Upper lobe of left lung (tissue), 6 donors: ENCODE results near the gene AFTPH. TPM values are rescaled to one million over a fixed set of nuclear protein-coding genes. Genes with fewer than 3 reads are reported as not detected.

Experiments used
- ATAC-seq, 2 donors: fragments of 200-7000 bp; cut with Tn5 transposase; one replicate each; pipeline ENCODE4 v1.9.1; 2022; ENCODE audit warnings: mild to moderate bottlenecking in 2 of 2, moderate library complexity in 2 of 2; ENCODE audit not compliant: low FRiP score in 2 of 2
- DNase-seq, 2 donors: peaks; one replicate each; pipeline ENCODE4 v3.0.0-alpha.2; 2019 to 2020
- H3K27ac ChIP-seq, 4 donors: fragments of 200-600 bp; sonication (generic); one replicate each; pipeline ENCODE4 v1.5.1; 2016 to 2019
- H3K27me3 ChIP-seq, 4 donors: fragments of 200-600 bp; sonication (generic); one replicate each; pipeline ENCODE4 v1.5.1; 2017 to 2019
- H3K36me3 ChIP-seq, 4 donors: fragments of 200-600 bp; sonication (generic); one replicate each; pipeline ENCODE4 v1.5.1; 2016 to 2019
- H3K4me1 ChIP-seq, 4 donors: fragments of 200-600 bp; sonication (generic); one replicate each; pipeline ENCODE4 v1.5.1; 2018 to 2019
- H3K4me3 ChIP-seq, 4 donors: fragments of 200-600 bp; sonication (generic); one replicate each; pipeline ENCODE4 v1.5.1; 2017 to 2019; ENCODE audit warnings: mild to moderate bottlenecking in 2 of 4, moderate library complexity in 1 of 4
- H3K9me3 ChIP-seq, 4 donors: fragments of 200-600 bp; sonication (generic); one replicate each; pipeline ENCODE4 v1.5.1; 2018 to 2019
- CTCF ChIP-seq, 6 experiments: fragments of 450-650 bp in 4 of 6; fragments of 200-600 bp in 2 of 6; sonication (generic) in 2 of 6; IDR thresholded peaks; one replicate each; pipeline ENCODE4 v1.5.1; 2016 to 2019; ENCODE audit warnings: antibody characterized with exemption in 6 of 6
- EP300 ChIP-seq, 4 donors: sonication (generic); formaldehyde crosslinking; IDR thresholded peaks; one replicate each; pipeline ENCODE4 v1.5.1; 2017; ENCODE audit warnings: antibody characterized with exemption in 4 of 4, control low read depth in 2 of 4
- POLR2A ChIP-seq, 4 donors: fragments of 450-650 bp; IDR thresholded peaks; one replicate each; pipeline ENCODE4 v1.5.1; 2016 to 2017; ENCODE audit warnings: antibody characterized with exemption in 4 of 4, mild to moderate bottlenecking in 2 of 4
- POLR2AphosphoS5 ChIP-seq, 2 donors: sonication (generic); formaldehyde crosslinking; IDR thresholded peaks; one replicate each; pipeline ENCODE4 v1.5.1; 2017; ENCODE audit warnings: antibody characterized with exemption in 2 of 2
- WGBS, 2 donors: methylation state at CpG; one replicate each; pipeline ENCODE4 v1.1.5; 2017 to 2018; 5-methylcytosine and 5-hydroxymethylcytosine counted together
- total RNA-seq, 6 donors: library from RNA; depleted of rRNA in 4 of 6; stranded (reverse); fragments of >200 nt in 4 of 6; gene quantifications; one replicate each; pipeline versions ENCODE4 v1.1.0 to v1.2.1, GENCODE V29; 2016 to 2021
- donor health status: DM: no; HTN: no; CAD: no; lungs with moderate emphysema.
- donor health status: DM: no; HTN: yes; CAD: no; lungs with severe emphysema.

Gene AFTPH
- total RNA-seq, 6 donors from 2014 or later: 21.5 to 72.9 (median 35.4) TPM

- H3K4me1 ChIP-seq: peaks cover 12 to 32% (median 20%) of the 10 kb centered on the region in 4 donors
- H3K36me3 ChIP-seq: no peaks in the 10 kb centered on the region
- no peak for ATAC-seq
- DNase-seq: no peak
- no peak for TF ChIP-seq POLR2AphosphoS5 (IDR thresholded peaks at IDR 0.05)
- no peak for TF ChIP-seq POLR2A (IDR thresholded peaks at IDR 0.05)
- TF ChIP-seq CTCF (IDR thresholded peaks at IDR 0.05): no peak
- no peak for TF ChIP-seq EP300 (IDR thresholded peaks at IDR 0.05)
- H3K27ac ChIP-seq: peak overlapping the region in 3 of 4 donors; percentile 39 to 87 (median 82)
- no peaks in the 10 kb centered on the region for H3K27me3 ChIP-seq
- H3K9me3 ChIP-seq: no peaks in the 10 kb centered on the region
- WGBS, 2 donors: 70 to 79% methylated on average over 3 of the region's 3 CpGs
- H3K4me3 ChIP-seq: peak overlapping the region in 3 of 4 donors; percentile 48 to 64 (median 59)
Observed at GRCh38 chr2:64609942-64610281, 85.8 kb downstream of the AFTPH start.

DNA sequence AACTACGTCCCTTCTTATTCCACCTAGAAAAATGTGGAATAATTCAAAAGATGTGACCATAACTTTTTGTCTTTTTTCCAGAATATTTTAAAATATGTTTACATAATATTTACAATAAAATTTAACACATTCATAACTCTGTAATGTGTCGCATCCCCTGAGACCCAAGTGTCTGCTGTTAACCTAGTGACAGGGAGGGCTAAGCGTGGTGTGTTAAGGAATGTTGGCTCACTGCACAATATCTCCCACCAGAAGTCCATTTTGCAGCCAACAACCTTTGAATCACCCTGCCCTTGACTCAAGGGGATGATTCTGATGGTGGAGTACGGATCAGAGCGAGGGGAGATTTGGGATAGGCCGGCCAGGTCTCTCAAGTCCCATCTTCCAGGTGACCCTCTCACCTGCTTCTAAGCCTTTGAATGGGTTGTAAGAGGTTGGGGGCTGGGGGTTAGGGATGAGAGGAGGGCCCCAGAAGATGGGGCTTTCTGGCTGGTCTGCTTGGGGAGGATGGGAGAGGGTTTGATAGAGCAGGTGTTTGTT, 86.3 kb downstream of the AFTPH start:
- Histone ChIP-seq H3K4me3 (no peak overlapping the region), H3K36me3 (no peaks in the 10 kb centered on the region), H3K4me1 (peaks cover 12 to 32% (median 20%) of the 10 kb centered on the region in 4 donors), H3K27ac (no peak overlapping the region), H3K9me3 (no peaks in the 10 kb centered on the region), H3K27me3 (no peaks in the 10 kb centered on the region)
- DNase-seq: no peak
- 96 to 99% methylated on average over 6 of the region's 6 CpGs for WGBS, 2 donors
- ATAC-seq: no peak
- TF ChIP-seq POLR2A (IDR thresholded peaks at IDR 0.05): no peak

- Histone ChIP-seq H3K9me3 (no peaks in the 10 kb centered on the region), H3K36me3 (no peaks in the 10 kb centered on the region), H3K4me3 (no peak overlapping the region), H3K27me3 (no peaks in the 10 kb centered on the region), H3K27ac (no peak overlapping the region), H3K4me1 (peaks cover 8 to 19% (median 12%) of the 10 kb centered on the region in 4 donors)
- ATAC-seq: no peak
- WGBS, 2 donors: 75 to 93% methylated on average over 4 to 5 of the region's 5 CpGs
- DNase-seq: no peak
- TF ChIP-seq CTCF (IDR thresholded peaks at IDR 0.05) (no peak), POLR2AphosphoS5 (IDR thresholded peaks at IDR 0.05) (no peak), POLR2A (IDR thresholded peaks at IDR 0.05) (no peak), EP300 (IDR thresholded peaks at IDR 0.05) (no peak)
Observed at GRCh38 chr2:64612575-64613195, 88.6 kb downstream of the AFTPH start.

- H3K9me3 ChIP-seq: no peaks in the 10 kb centered on the region
- no peak overlapping the region for H3K27ac ChIP-seq
- H3K4me1 ChIP-seq: peaks cover 2 to 13% (median 8%) of the 10 kb centered on the region in 4 donors
- peak in 1 of 2 donors; percentile 18 for ATAC-seq
- no peaks in the 10 kb centered on the region for H3K27me3 ChIP-seq
- H3K36me3 ChIP-seq: no peaks in the 10 kb centered on the region
- no peak overlapping the region for H3K4me3 ChIP-seq
- WGBS, 2 donors: 66 to 79% methylated on average over 7 of the region's 7 CpGs
- TF ChIP-seq POLR2AphosphoS5 (IDR thresholded peaks at IDR 0.05) (no peak), EP300 (IDR thresholded peaks at IDR 0.05) (no peak), CTCF (IDR thresholded peaks at IDR 0.05) (no peak), POLR2A (IDR thresholded peaks at IDR 0.05) (no peak)
- no peak for DNase-seq
Observed at GRCh38 chr2:64613276-64613675, 89.1 kb downstream of the AFTPH start.

DNA sequence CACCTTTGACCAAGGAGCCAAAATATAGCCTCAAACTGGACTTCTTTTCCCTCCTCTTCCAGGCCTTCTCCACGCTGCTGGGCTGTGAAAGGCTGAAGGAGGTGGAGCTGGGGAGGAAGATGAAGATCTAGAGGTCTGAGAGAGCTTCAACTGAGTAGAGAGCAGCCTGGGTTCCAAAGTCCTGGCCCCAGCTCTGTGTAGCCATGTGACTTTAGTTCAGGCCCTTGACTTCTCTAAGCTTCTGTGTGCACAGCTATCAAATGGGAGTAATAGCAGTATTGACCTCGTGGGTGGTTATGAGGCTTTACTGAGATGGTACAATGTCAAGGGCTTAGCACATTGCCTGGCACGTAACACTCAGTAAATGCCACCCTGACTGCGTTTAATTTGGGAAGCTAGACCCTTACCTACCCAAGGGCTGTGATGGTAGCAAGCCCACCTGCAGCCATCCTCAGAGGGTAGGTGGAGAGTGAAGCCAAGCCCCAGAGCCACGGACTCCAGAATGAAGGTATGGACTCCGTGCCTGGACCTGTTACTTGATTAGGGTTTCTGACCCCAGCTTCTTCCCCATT, 91.2 kb downstream of the AFTPH start:
- no peak for ATAC-seq

More for the DNA sequence above, 91.2 kb downstream of the AFTPH start:
- no peak for DNase-seq
- Histone ChIP-seq H3K4me3 (no peak overlapping the region), H3K9me3 (no peaks in the 10 kb centered on the region), H3K36me3 (no peaks in the 10 kb centered on the region), H3K27ac (no peak overlapping the region), H3K27me3 (no peaks in the 10 kb centered on the region), H3K4me1 (no peaks in the 10 kb centered on the region)
- no peak for TF ChIP-seq POLR2A (IDR thresholded peaks at IDR 0.05)
- TF ChIP-seq EP300 (IDR thresholded peaks at IDR 0.05): no peak
- no peak for TF ChIP-seq CTCF (IDR thresholded peaks at IDR 0.05)
- no peak for TF ChIP-seq POLR2AphosphoS5 (IDR thresholded peaks at IDR 0.05)
- WGBS, 2 donors: 94 to 95% methylated on average over 4 to 6 of the region's 6 CpGs
